OCI-LY7 (cell line): ENCODE data around the gene C15orf39.

Source experiments
- EZH2phosphoT487 ChIP-seq: fragments of 200-600 bp; sonication (generic); IDR thresholded peaks from 2 replicates; pipeline ENCODE4 v1.6.1; 2018; ENCODE audit warnings: low read depth, borderline replicate concordance, mild to moderate bottlenecking, mixed run types, antibody characterized with exemption, low read length, moderate library complexity, mixed read lengths
- TF ChIP-seq, protein P1 (sequence below): fragments of 200-600 bp; sonication (generic); conservative IDR thresholded peaks from 2 replicates; pipeline ENCODE4 v1.5.1; 2014; ENCODE audit warnings: mild to moderate bottlenecking, antibody characterized with exemption, low read length, moderate library complexity, mixed read lengths

DNA sequence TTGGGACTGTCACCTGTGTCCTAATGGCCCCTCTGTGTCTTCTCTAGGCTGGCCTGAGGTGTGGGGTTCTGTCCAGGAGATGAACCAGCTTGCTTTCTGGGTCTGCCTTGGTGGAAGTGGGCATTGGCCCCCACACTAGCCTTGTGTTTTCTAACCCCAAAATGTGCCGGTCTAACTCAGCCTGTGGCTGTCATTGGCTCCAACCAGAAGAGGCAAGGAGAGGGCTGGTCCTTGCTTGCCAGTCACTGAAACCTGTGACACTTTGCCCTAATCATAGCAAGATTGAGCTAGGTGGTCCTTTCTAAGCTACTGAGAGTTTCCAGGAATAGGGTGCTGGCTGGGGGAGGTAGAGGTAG, 2.2 kb downstream of the C15orf39 start:
- TF ChIP-seq, protein P1, sequence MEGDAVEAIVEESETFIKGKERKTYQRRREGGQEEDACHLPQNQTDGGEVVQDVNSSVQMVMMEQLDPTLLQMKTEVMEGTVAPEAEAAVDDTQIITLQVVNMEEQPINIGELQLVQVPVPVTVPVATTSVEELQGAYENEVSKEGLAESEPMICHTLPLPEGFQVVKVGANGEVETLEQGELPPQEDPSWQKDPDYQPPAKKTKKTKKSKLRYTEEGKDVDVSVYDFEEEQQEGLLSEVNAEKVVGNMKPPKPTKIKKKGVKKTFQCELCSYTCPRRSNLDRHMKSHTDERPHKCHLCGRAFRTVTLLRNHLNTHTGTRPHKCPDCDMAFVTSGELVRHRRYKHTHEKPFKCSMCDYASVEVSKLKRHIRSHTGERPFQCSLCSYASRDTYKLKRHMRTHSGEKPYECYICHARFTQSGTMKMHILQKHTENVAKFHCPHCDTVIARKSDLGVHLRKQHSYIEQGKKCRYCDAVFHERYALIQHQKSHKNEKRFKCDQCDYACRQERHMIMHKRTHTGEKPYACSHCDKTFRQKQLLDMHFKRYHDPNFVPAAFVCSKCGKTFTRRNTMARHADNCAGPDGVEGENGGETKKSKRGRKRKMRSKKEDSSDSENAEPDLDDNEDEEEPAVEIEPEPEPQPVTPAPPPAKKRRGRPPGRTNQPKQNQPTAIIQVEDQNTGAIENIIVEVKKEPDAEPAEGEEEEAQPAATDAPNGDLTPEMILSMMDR: no peak
- no peak for TF ChIP-seq EZH2phosphoT487
